Effector memory CD8-positive, alpha-beta T cell (primary cell): ENCODE measurements around the gene GP1BA.

Experiments
- ATAC-seq: fragments of 150-1000 bp; cut with Tn5 transposase; replicated peaks from 2 replicates; pipeline ENCODE4 v1.10.0; 2021; ENCODE audit warnings: mild to moderate bottlenecking, moderate library complexity
- DNase-seq, 3 experiments: peaks; one replicate each; pipeline ENCODE4 v3.0.0; 2021
- H3K27ac Mint-ChIP-seq, 2 donors: one replicate each; pipeline ENCODE4 v1.8.0; 2022; ENCODE audit warnings: mild to moderate bottlenecking in 2 of 2, mixed read lengths in 2 of 2, moderate library complexity in 2 of 2
- H3K27me3 Mint-ChIP-seq, 2 donors: one replicate each; pipeline ENCODE4 v1.8.0; 2022; ENCODE audit warnings: mixed read lengths in 2 of 2
- H3K36me3 Mint-ChIP-seq: one replicate; pipeline ENCODE4 v1.8.0; 2022; ENCODE audit warnings: mild to moderate bottlenecking, moderate library complexity, mixed read lengths; ENCODE audit not compliant: insufficient read depth
- H3K4me1 Mint-ChIP-seq, 2 donors: one replicate each; pipeline ENCODE4 v1.8.0; 2022; ENCODE audit warnings: low read depth in 2 of 2, mixed read lengths in 2 of 2
- H3K4me3 Mint-ChIP-seq, 2 donors: one replicate each; pipeline ENCODE4 v1.8.0; 2022; ENCODE audit warnings: mild to moderate bottlenecking in 2 of 2, mixed read lengths in 2 of 2, moderate library complexity in 2 of 2
- H3K9me3 Mint-ChIP-seq, 2 donors: one replicate each; pipeline ENCODE4 v1.8.0; 2022; ENCODE audit warnings: mixed read lengths in 2 of 2

Gene GP1BA

GRCh38 chr17:4971826-4972225 is 39.7 kb downstream of the GP1BA start:
- no peak for DNase-seq
- peaks cover 7% of the 10 kb centered on the region in 2 donors for H3K4me1 Mint-ChIP-seq
- H3K27me3 Mint-ChIP-seq = no peaks in the 10 kb centered on the region
- H3K36me3 Mint-ChIP-seq = peaks cover 25% of the 10 kb centered on the region
- H3K4me3 Mint-ChIP-seq = no peak overlapping the region
- H3K27ac Mint-ChIP-seq = peak overlapping the region in 1 of 2 donors; percentile 53
- no peak for ATAC-seq
- H3K9me3 Mint-ChIP-seq = no peaks in the 10 kb centered on the region

DNA sequence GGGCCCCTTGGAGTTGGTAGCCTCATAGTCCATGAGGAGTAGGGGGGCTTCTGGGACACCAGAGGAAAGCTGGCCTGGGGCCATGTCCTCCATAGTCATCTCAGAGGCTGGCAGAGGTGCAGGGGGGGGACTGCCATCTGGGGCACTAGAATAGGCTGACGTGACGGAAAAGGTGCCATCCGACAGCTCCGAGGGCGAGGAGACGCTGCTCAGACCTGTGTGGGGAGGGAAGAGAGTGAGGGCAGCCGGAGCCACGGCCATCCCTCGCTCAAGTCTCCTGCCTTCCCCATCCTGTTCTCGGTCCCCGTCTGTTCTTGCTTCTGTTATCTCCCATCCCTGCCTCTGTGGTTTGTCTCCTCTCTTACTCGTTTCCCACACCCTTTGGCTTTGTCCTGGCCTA is 40.2 kb downstream of the GP1BA start:
- peaks cover 7% of the 10 kb centered on the region in 2 donors for H3K4me1 Mint-ChIP-seq
- H3K36me3 Mint-ChIP-seq = peaks cover 30% of the 10 kb centered on the region
- peak overlapping the region; percentile 76 for H3K27ac Mint-ChIP-seq
- H3K27me3 Mint-ChIP-seq = no peaks in the 10 kb centered on the region
- H3K9me3 Mint-ChIP-seq = no peaks in the 10 kb centered on the region
- peak overlapping the region in 1 of 2 donors; percentile 12 for H3K4me3 Mint-ChIP-seq
- no peak for ATAC-seq
- DNase-seq = no peak

GRCh38 chr17:4972752-4973151 is 40.7 kb downstream of the GP1BA start:
- no peak for ATAC-seq
- Mint-ChIP-seq H3K27me3 (no peaks in the 10 kb centered on the region), H3K27ac (peak overlapping the region; percentile 76)

DNA sequence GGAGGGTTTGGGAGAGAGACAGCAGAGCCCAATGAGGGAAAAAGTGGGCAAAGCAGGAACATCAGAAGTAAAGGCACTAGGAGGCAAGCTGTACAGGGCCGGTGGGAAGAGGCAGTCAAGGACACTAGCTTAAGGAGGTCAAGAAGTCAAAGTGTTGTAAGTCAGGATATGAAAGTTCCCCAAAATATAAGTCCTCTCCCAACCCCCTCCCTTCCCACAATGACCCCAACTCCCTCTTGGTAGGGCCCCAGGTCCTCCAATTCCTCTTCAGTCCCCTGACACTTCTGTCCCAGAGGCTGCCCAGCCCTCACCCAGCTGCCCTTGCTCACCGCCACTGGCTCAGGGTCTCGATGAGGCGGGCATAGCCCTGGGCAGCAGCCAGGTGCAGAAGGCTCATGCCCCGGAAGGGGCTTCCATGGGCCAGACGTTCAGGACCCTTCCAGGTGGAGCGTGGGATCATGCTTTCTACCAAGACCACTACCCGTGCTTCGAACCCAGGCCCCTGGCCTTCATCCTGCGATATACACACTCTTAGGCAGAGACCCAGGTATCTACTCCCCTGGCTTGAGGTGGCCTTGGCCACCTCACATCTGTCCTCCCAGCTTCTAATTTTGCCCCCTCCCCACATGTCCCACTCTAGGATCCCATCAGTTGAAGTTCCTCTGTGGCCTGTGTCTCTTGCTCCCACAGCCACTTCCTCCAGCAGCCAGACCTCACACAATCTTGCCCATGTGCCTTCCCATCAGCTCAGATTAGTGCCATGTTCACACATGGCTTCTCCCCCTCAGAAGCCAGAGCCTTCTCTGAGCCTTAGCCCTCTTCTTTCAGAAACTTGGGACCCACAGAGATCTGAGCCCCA is 41.4 kb downstream of the GP1BA start:
- peaks cover 30% of the 10 kb centered on the region for H3K36me3 Mint-ChIP-seq
- DNase-seq (no peak), ATAC-seq (no peak)
- no peak overlapping the region for H3K4me3 Mint-ChIP-seq
- no peaks in the 10 kb centered on the region for H3K9me3 Mint-ChIP-seq
- peak overlapping the region in 1 of 2 donors; percentile 76 for H3K27ac Mint-ChIP-seq
- peaks cover 7% of the 10 kb centered on the region in 2 donors for H3K4me1 Mint-ChIP-seq
- H3K27me3 Mint-ChIP-seq = no peaks in the 10 kb centered on the region

More at GRCh38 chr17:4972752-4973151, 40.7 kb downstream of the GP1BA start:
- Mint-ChIP-seq H3K4me3 (peak overlapping the region in 1 of 2 donors; percentile 12), H3K4me1 (peaks cover 7% of the 10 kb centered on the region in 2 donors), H3K9me3 (no peaks in the 10 kb centered on the region), H3K36me3 (peaks cover 30% of the 10 kb centered on the region)
- DNase-seq = no peak

DNA sequence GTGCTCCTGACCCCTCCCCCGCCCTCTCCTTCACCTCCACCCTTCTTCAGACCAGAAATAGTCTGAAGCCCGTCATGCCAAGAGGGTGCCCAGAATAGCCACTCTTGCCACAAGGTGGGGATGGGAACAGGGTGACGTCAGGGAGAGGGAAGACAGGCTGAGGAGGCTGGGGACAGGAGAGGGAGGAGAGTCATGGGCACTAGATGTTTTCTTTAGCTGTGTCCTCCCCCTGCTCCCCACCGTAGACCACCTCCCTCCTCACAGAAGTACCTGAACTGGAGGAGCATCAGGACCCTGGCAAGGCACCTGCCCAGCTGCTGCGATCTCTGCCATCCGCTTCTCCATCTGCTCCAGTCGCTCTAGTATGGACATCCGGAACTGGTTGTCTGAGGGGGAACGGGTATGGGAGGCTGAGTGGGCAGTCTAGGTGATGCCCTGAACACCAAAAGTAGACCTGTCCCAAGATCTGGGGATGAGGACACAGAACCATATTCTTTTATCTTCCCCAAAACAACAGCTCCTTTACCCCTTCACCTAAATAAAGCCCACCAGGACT is 42.1 kb downstream of the GP1BA start:
- DNase-seq (no peak), ATAC-seq (no peak)
- Mint-ChIP-seq H3K27ac (peak overlapping the region in 1 of 2 donors; percentile 4), H3K9me3 (no peaks in the 10 kb centered on the region), H3K36me3 (peaks cover 33% of the 10 kb centered on the region), H3K4me3 (no peak overlapping the region), H3K27me3 (no peaks in the 10 kb centered on the region), H3K4me1 (peaks cover 7 to 8% of the 10 kb centered on the region in 2 donors)

- Mint-ChIP-seq H3K27me3 (no peaks in the 10 kb centered on the region), H3K4me3 (no peak overlapping the region), H3K36me3 (peaks cover 35% of the 10 kb centered on the region), H3K27ac (no peak overlapping the region), H3K4me1 (peaks cover 18% of the 10 kb centered on the region in 2 donors), H3K9me3 (no peaks in the 10 kb centered on the region)
- DNase-seq (no peak), ATAC-seq (no peak)
Observed at GRCh38 chr17:4978726-4979125, 46.6 kb downstream of the GP1BA start.

DNA sequence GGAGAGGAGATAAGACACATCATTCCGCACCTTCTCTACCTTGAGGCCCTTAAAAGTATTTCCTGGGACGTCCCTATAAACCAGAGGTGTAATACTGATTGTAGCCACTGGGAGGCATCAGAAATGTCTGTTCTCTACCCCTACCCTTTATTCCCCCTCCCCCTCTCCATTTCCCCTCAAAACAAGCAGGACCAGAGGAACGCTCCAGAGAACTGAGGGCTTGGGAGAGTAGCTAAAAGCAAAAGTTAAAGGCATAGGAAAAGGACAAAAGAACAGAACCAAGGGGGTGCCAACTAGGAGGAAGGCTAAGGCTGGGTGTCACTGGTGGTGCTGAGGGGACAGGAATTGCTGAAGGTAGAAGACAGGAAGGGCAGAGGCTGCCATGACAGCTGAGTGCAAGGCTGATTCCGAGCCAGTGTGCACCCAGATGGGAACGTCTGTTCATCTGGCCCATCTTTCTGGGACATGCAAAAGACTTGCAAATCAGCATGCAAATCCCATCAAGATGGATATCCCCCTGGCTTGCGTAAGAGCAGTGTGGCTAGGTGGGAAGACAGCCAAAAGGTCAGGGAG is 48.7 kb downstream of the GP1BA start:
- Mint-ChIP-seq H3K4me3 (no peak overlapping the region), H3K27ac (peak overlapping the region; percentile 82 to 85), H3K36me3 (peaks cover 34% of the 10 kb centered on the region), H3K27me3 (no peaks in the 10 kb centered on the region), H3K9me3 (no peaks in the 10 kb centered on the region), H3K4me1 (peaks cover 15 to 17% of the 10 kb centered on the region in 2 donors)
- ATAC-seq (peak; percentile 70), DNase-seq (peak; percentile 41 to 58 (median 48))

GRCh38 chr17:4982305-4982704 is 50.2 kb downstream of the GP1BA start:
- ATAC-seq (no peak), DNase-seq (no peak)
- no peak overlapping the region for H3K27ac Mint-ChIP-seq
- H3K4me1 Mint-ChIP-seq = peaks cover 27 to 30% of the 10 kb centered on the region in 2 donors
- H3K9me3 Mint-ChIP-seq = no peaks in the 10 kb centered on the region
- no peak overlapping the region for H3K4me3 Mint-ChIP-seq
- peaks cover 27% of the 10 kb centered on the region for H3K36me3 Mint-ChIP-seq
- H3K27me3 Mint-ChIP-seq = no peaks in the 10 kb centered on the region
